Endometrial microvascular endothelial cells (primary cell): ENCODE data around the gene ANO8. TPM values are rescaled to one million over a fixed set of nuclear protein-coding genes. Genes with fewer than 3 reads are reported as not detected.

Source experiments
- in situ Hi-C: cut with HindIII; loops from 2 replicates; pipeline ENCODE4 v1.10.0; 2017; ENCODE audit warnings: low sequenced_read_pairs, low pct_unique_long_range_greater_than_20kb; ENCODE audit errors: inconsistent ontology term
- total RNA-seq: library from RNA; depleted of rRNA; stranded (reverse); fragments of >200 nt; gene quantifications from one replicate; pipeline ENCODE4 v1.2.3, GENCODE V29; 2015; ENCODE audit errors: inconsistent ontology term

ANO8 gene
- total RNA-seq, 1 donor from 2014 or later, result 0.84 TPM

- in situ Hi-C loops, result no loop called here
Observed at GRCh38 chr19:17331045-17331558, 3.6 kb downstream of the ANO8 start.

- in situ Hi-C loops, result no loop called here
Observed at GRCh38 chr19:17330262-17331044, 4.2 kb downstream of the ANO8 start.

GRCh38 chr19:17329366-17330261 lies 5.0 kb downstream of the ANO8 start:
- in situ Hi-C loops, result no loop called here

- in situ Hi-C loops, result no loop called here
Observed at GRCh38 chr19:17328517-17329365, 5.9 kb downstream of the ANO8 start.

- in situ Hi-C loops, result no loop called here
Observed at GRCh38 chr19:17327654-17328516, 6.8 kb downstream of the ANO8 start.

- in situ Hi-C loops, result no loop called here
Observed at GRCh38 chr19:17327068-17327653, 7.5 kb downstream of the ANO8 start.

GRCh38 chr19:17326595-17326966 lies 8.1 kb downstream of the ANO8 start:
- in situ Hi-C loops, result no loop called here

- in situ Hi-C loops, result no loop called here
Observed at GRCh38 chr19:17325881-17326594, 8.6 kb downstream of the ANO8 start.

GRCh38 chr19:17325133-17325532 lies 9.5 kb downstream of the ANO8 start:
- in situ Hi-C loops, result no loop called here

GRCh38 chr19:17324357-17325114 lies 10.1 kb downstream of the ANO8 start:
- in situ Hi-C loops, result no loop called here

GRCh38 chr19:17323964-17324332 lies 10.7 kb downstream of the ANO8 start:
- in situ Hi-C loops, result no loop called here

- in situ Hi-C loops, result no loop called here
Observed at GRCh38 chr19:17323300-17323963, 11.2 kb downstream of the ANO8 start.

GRCh38 chr19:17322854-17323253 lies 11.8 kb downstream of the ANO8 start:
- in situ Hi-C loops, result no loop called here

- in situ Hi-C loops, result no loop called here
Observed at GRCh38 chr19:17321655-17322489, 12.8 kb downstream of the ANO8 start.

- in situ Hi-C loops, result no loop called here
Observed at GRCh38 chr19:17320435-17320834, 14.2 kb downstream of the ANO8 start.
